Sigmoid colon (tissue), 3 donors: ENCODE measurements around the gene TMEM267.

Experiments
- CTCF ChIP-seq, 4 experiments: fragments of 450-650 bp in 3 of 4; fragments of 200-600 bp in 1 of 4; IDR thresholded peaks; one replicate each; pipeline ENCODE4 v1.5.1; 2016 to 2019; ENCODE audit warnings: antibody characterized with exemption in 4 of 4, mild to moderate bottlenecking in 3 of 4, moderate library complexity in 2 of 4
- POLR2A ChIP-seq, 2 donors: fragments of 450-650 bp; IDR thresholded peaks; one replicate each; pipeline ENCODE4 v1.6.1; 2016; ENCODE audit warnings: antibody characterized with exemption in 2 of 2, mild to moderate bottlenecking in 2 of 2, moderate library complexity in 2 of 2

GRCh38 chr5:43410414-43410813, 73.3 kb downstream of the TMEM267 start:
- TF ChIP-seq CTCF (IDR thresholded peaks at IDR 0.05) (no peak), POLR2A (IDR thresholded peaks at IDR 0.05) (no peak)
